GM10248 (cell line): ENCODE measurements around the gene ZFP57.

Experiments used
- CTCF ChIA-PET: fragments of 300-600 bp; sonication (Branson Sonifier 250); formaldehyde crosslinking; extraction: SDS; loops from one replicate; lab custom pipeline; 2021; ENCODE audit warnings: antibody characterized with exemption; lab: Yijun Ruan, JAX
- POLR2A ChIA-PET: fragments of 350-650 bp; sonication (Branson Sonifier 250); formaldehyde crosslinking; extraction: SDS; loops from one replicate; lab custom pipeline; 2020; ENCODE audit warnings: antibody characterized with exemption; lab: Yijun Ruan, JAX
- DNase-seq: peaks from one replicate; pipeline ENCODE4 v3.0.0; 2012; ENCODE audit errors: extremely low spot score
- TF ChIP-seq, protein P1 (sequence below): IDR thresholded peaks from 2 replicates; pipeline ENCODE4 v1.5.1; 2012; ENCODE audit warnings: mild to moderate bottlenecking, low read depth; ENCODE audit errors: extremely low read depth, missing control alignments, control extremely low read depth

ZFP57 gene

DNA sequence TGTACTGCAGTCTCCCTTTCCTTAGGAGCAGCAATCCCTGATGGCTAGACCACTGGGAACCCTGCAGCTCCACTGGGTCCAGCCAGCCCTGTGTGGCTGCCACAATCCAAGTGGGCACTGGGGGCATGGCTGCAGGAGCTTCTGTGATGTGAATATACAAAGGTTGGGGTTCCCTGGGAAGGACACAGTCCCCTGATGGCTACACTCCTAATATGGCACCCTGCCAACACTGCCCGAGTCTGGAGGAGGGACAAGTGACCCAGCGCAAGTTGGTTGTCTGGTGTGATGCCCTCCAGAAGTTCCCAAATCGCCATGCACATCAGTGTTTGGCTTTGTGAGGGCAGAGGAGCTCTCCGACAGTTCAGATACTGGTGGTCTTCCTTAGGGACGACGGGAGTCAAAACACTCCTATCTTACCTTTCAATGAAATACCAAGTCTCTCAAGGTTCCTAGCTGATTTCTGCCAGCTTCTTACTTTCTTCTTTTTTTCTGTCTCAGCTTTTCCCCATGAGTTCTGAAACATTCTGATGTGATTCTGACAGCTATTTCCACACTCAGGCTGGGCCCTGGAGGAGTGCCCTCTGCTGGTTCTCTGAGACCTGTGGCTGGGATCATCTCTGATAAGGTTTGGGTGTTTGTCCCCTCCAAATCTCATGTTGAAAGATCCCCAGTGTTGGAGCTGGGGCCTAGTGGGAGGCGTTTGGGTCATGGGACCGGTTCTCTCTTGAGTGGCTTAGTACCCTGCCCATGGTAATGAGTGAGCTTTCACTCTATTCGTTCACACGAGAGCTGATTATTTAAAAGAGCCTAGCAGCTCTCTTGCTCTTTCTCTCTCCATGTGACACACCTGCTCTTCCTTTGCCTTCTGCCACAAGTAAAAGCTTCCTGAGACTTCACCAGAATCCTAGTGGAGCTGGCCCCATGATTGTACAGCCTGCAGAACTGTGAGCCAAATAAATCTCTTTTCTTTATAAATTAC lies 15.5 kb upstream of the ZFP57 start:
- TF ChIP-seq, protein P1, sequence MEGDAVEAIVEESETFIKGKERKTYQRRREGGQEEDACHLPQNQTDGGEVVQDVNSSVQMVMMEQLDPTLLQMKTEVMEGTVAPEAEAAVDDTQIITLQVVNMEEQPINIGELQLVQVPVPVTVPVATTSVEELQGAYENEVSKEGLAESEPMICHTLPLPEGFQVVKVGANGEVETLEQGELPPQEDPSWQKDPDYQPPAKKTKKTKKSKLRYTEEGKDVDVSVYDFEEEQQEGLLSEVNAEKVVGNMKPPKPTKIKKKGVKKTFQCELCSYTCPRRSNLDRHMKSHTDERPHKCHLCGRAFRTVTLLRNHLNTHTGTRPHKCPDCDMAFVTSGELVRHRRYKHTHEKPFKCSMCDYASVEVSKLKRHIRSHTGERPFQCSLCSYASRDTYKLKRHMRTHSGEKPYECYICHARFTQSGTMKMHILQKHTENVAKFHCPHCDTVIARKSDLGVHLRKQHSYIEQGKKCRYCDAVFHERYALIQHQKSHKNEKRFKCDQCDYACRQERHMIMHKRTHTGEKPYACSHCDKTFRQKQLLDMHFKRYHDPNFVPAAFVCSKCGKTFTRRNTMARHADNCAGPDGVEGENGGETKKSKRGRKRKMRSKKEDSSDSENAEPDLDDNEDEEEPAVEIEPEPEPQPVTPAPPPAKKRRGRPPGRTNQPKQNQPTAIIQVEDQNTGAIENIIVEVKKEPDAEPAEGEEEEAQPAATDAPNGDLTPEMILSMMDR, result peak; percentile 52
- DNase-seq, result peak; percentile 52
- ChIA-PET POLR2A (no interaction called here), CTCF (interaction anchor here (0.8 to 2.9 kb wide), 15 partner anchors 8 to 435 kb away, joined by 3 to 29 read pairs (median 3); no protein-coding TSS in a partner anchor)

DNA sequence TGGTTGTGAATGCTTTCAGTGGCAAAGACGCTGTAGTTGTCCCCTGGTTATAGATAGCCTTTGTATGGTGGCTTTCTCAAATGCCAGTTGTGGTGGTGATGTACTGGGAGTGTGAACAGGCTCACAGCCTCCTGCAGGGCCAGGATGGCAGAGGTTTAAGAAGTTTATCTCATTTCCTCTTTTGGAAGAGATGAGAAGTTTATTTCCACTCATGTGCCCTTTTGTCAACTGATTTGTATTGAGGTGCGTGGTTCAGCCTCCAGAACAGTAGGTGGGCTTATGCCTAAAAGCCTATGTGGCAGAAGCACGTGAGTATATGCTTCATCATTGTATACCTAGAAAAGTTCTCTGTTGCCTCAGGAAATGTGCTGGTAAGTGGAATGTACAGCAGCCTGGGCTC lies 13.7 kb upstream of the ZFP57 start:
- TF ChIP-seq, protein P1, result no peak
- ChIA-PET POLR2A (interaction anchor here (0.5 kb wide), 1 partner anchor 497 kb away, joined by 6 read pairs; no protein-coding TSS in a partner anchor), CTCF (interaction anchor here (1.0 to 2.9 kb wide), 3 partner anchors 41 to 49 kb away, joined by 3 to 12 read pairs (median 4); no protein-coding TSS in a partner anchor)
- DNase-seq, result no peak

DNA sequence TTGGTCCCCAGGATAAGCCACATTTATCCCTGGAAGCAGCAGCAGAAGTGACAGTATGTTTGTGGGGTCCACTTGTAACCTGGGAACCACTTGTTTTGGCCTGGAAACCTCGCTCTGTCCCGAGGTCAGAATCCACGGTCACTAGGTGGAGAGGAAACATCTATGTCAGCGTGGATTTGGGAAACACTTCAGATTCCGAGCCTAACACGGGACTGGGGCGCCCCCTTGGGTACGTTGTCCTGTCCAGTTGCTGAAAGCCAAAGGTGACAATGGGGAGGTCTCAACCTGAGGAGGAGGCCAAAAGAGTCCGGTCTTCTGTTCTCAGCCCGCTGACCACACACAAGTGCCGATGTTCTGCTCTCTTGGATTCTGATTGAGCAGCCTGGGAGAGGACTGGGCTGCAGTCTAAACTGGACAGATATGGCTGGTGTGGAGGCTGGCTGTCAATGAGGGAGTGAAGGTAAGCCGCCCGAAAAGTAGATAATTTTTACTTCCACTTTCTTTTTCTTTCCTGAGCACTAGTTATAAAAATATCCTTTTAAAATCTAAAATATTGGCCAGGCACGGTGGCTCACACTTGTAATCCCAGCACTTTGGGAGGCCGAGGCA lies 4.9 kb upstream of the ZFP57 start:
- DNase-seq, result no peak
- POLR2A ChIA-PET, result no interaction called here
- CTCF ChIA-PET, result interaction anchor here (1.5 to 2.1 kb wide), 2 partner anchors 32 to 35 kb away, joined by 7 to 8 read pairs; no protein-coding TSS in a partner anchor
- TF ChIP-seq, protein P1, result no peak

DNA sequence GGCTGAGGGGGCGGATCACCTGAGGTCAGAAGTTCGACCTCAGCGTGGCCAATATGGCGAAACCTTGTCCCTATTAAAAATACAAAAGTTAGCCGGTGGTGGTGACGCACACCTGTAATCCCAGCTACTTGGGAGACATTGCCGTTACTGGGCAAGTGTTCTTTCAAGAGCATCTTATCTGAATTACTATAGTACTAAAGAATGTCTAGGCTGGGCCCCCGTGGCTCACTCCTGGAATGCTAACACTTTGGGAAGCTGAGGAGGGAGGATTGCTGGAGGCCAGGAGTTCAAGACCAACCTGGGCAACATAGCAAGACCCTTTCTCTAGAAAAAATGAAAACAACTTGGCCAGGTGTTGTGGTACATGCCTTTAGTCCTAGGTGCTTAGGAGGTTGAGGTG lies 859 bp upstream of the ZFP57 start:
- ChIA-PET CTCF (interaction anchor here (1.2 kb wide), 1 partner anchor 32 kb away, joined by 4 read pairs; no protein-coding TSS in a partner anchor), POLR2A (no interaction called here)
- TF ChIP-seq, protein P1, result no peak
- DNase-seq, result no peak

DNA sequence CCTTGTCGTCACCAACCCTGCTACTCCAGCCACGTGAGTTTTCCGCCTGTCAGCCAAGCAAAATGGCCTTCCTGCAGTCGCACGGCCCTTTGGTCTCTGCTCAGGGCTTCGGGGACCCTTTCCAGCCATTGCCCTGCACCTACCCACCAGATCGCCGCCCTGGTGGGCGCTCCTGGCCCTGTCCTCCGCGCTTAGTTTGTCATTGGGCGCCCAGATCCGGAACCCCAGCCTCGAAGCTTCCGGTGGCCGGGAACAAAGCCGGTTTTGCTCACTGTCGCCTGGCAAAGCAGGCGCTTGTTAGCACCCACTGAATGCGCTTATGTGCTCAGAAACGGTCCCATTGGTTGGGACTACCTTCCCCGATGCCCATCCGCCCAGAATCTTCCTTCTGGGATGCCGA lies 536 bp downstream of the ZFP57 start:
- POLR2A ChIA-PET, result no interaction called here
- CTCF ChIA-PET, result no interaction called here
- DNase-seq, result no peak
- TF ChIP-seq, protein P1, result no peak

DNA sequence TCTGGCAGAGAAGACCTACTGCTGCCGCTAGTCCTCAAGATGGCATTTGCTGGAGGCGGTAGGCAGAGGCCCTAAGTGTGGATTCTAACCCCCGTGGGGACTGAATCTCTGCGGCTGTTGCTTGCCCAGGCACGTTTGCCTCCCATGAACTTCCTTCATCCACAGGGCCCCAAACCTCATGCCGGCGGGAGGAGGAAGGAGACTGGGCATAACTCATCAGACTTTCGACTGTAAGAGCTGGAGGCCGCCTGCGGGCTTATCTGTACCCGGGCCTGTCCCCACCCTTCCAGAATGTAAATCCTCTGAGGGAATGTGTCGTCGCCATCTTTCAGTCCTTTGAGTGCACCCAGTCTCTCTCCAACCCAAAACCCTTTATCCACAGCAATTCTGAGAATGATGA lies 990 bp downstream of the ZFP57 start:
- TF ChIP-seq, protein P1, result no peak
- CTCF ChIA-PET, result no interaction called here
- DNase-seq, result no peak
- POLR2A ChIA-PET, result no interaction called here
